GM12801 (cell line): ENCODE results near the gene SARM1.

Experiments
- CTCF ChIP-seq: IDR thresholded peaks from one replicate; pipeline ENCODE4 v1.5.1; 2011; ENCODE audit warnings: control low read depth; ENCODE audit not compliant: insufficient read length; ENCODE audit errors: extremely low read depth

SARM1 gene

GRCh38 chr17:28328325-28328724, 43.2 kb upstream of the SARM1 start:
- no peak for TF ChIP-seq CTCF

GRCh38 chr17:28330671-28331070, 40.8 kb upstream of the SARM1 start:
- TF ChIP-seq CTCF: no peak

GRCh38 chr17:28331891-28332420, 39.5 kb upstream of the SARM1 start:
- TF ChIP-seq CTCF: no peak

- no peak for TF ChIP-seq CTCF
Observed at GRCh38 chr17:28333083-28333746, 38.3 kb upstream of the SARM1 start.

GRCh38 chr17:28334171-28334570, 37.3 kb upstream of the SARM1 start:
- TF ChIP-seq CTCF: no peak

GRCh38 chr17:28334666-28335200, 36.8 kb upstream of the SARM1 start:
- TF ChIP-seq CTCF: no peak

- no peak for TF ChIP-seq CTCF
Observed at GRCh38 chr17:28335201-28335958, 36.1 kb upstream of the SARM1 start, which contains the start of the genes IFT20 and TNFAIP1. Gene IFT20, minus strand, starts transcription at chr17:28335472. Its CDS starts 3,487 bp downstream, at chr17:28331985. Gene TNFAIP1, plus strand, starts transcription at chr17:28335761. Its CDS starts 3,761 bp downstream, at chr17:28339522.
